Inflammatory macrophage (primary cell): ENCODE data around the gene SUGP2.
A peak's percentile ranks its signal among the peaks of the same experiment; 100 is the strongest.

Source experiments
- DNase-seq, 2 donors: peaks; one replicate each; pipeline ENCODE4 v3.0.0-alpha.2; 2020 to 2022

Gene SUGP2

GRCh38 chr19:19059018-19059836, 25.9 kb upstream of the SUGP2 start:
- DNase-seq = no peak

- DNase-seq = no peak
These were observed 24.4 kb upstream of the SUGP2 start for GRCh38 chr19:19057720-19058119.

GRCh38 chr19:19057317-19057716, 24.0 kb upstream of the SUGP2 start:
- DNase-seq = no peak

GRCh38 chr19:19056636-19057275, 23.4 kb upstream of the SUGP2 start:
- DNase-seq = no peak

- DNase-seq = no peak
These were observed 22.4 kb upstream of the SUGP2 start for GRCh38 chr19:19055701-19056100.

- DNase-seq = no peak
These were observed 21.7 kb upstream of the SUGP2 start for GRCh38 chr19:19054939-19055440.

- no peak for DNase-seq
These were observed 21.1 kb upstream of the SUGP2 start for GRCh38 chr19:19054315-19054938.

GRCh38 chr19:19053508-19054314, 20.4 kb upstream of the SUGP2 start:
- DNase-seq = peak in 1 of 2 donors; percentile 52

- DNase-seq = no peak
These were observed 19.6 kb upstream of the SUGP2 start for GRCh38 chr19:19052921-19053320.

- no peak for DNase-seq
These were observed 18.3 kb upstream of the SUGP2 start for GRCh38 chr19:19051478-19052213.

- DNase-seq = no peak
These were observed 17.4 kb upstream of the SUGP2 start for GRCh38 chr19:19050731-19051130.

- DNase-seq = no peak
These were observed 16.8 kb upstream of the SUGP2 start for GRCh38 chr19:19050104-19050503.

GRCh38 chr19:19049406-19049805, 16.1 kb upstream of the SUGP2 start:
- DNase-seq = no peak

- DNase-seq = no peak
These were observed 10.6 kb upstream of the SUGP2 start for GRCh38 chr19:19043881-19044280.

GRCh38 chr19:19043481-19043880, 10.2 kb upstream of the SUGP2 start:
- DNase-seq = no peak

GRCh38 chr19:19042732-19043280, 9.5 kb upstream of the SUGP2 start:
- no peak for DNase-seq

GRCh38 chr19:19040417-19040816, 7.1 kb upstream of the SUGP2 start:
- DNase-seq = peak in 1 of 2 donors; percentile 34

- DNase-seq = no peak
These were observed 6.6 kb upstream of the SUGP2 start for GRCh38 chr19:19039901-19040300.

GRCh38 chr19:19034204-19034624, 897 bp upstream of the SUGP2 start:
- DNase-seq = peak; percentile 89 to 93

GRCh38 chr19:19033176-19033425, 216 bp downstream of the SUGP2 start:
- DNase-seq = no peak

- peak; percentile 98 for DNase-seq
These were observed 719 bp downstream of the SUGP2 start for GRCh38 chr19:19032420-19033175.
